HCT116 (cell line): ENCODE data around the gene ZNHIT2. TPM values are rescaled to one million over a fixed set of nuclear protein-coding genes. Genes with fewer than 3 reads are reported as not detected.

Experiments
- ATAC-seq: fragments of 200-7000 bp; cut with Tn5 transposase; 2 replicates; pipeline ENCODE4 v1.9.1; 2020; ENCODE audit warnings: mild to moderate bottlenecking, moderate library complexity
- BruUV-seq: library from RNA; stranded (reverse); fragments of 400-500 nt; replicated peaks from 2 replicates; lab custom pipeline; 2021; lab: Mats Ljungman, UMichigan
- CTCF ChIA-PET: fragments of 300-600 bp; sonication (Branson Sonifier 250); formaldehyde crosslinking; loops from one replicate; lab custom pipeline; 2021; ENCODE audit warnings: antibody characterized with exemption; lab: Charles Lee
- POLR2A ChIA-PET: fragments of 300-600, 350-600 bp; sonication (Branson Sonifier 250); formaldehyde crosslinking; loops from one replicate; lab custom pipeline; 2021; ENCODE audit warnings: antibody characterized with exemption; lab: Charles Lee
- RAD21 ChIA-PET, 2 experiments: fragments of 300-600 bp; sonication (Branson Sonifier 250); formaldehyde crosslinking; loops; one replicate each; lab custom pipeline; 2023; ENCODE audit warnings: low total read pairs in 2 of 2; ENCODE audit not compliant: uncharacterized antibody in 2 of 2, unreplicated experiment in 2 of 2, low non-redundant PET in 1 of 2; lab: Charles Lee
- DNase-seq: peaks from one replicate; pipeline ENCODE4 v3.0.0-alpha.2; 2010; ENCODE audit warnings: low read depth, low spot score
- H2AFZ ChIP-seq: fragments of 200-600 bp; shearing (Covaris generic), sonication (generic); 2 replicates; pipeline ENCODE4 v1.6.1; 2017; ENCODE audit warnings: low read depth, mixed run types, mixed read lengths, antibody characterized with exemption, low read length; ENCODE audit not compliant: poor library complexity, severe bottlenecking
- H3K27ac ChIP-seq: 2 replicates; pipeline ENCODE4 v1.5.1; 2012; ENCODE audit warnings: low read depth, low read length
- H3K27me3 ChIP-seq: fragments of 200-600 bp; sonication (generic); 2 replicates; pipeline ENCODE4 v1.6.1; 2016; ENCODE audit warnings: mixed run types, low read length, mixed read lengths; ENCODE audit not compliant: insufficient read depth
- H3K36me3 ChIP-seq, 2 experiments: fragments of 200-500 bp in 1 of 2; fragments of 200-600 bp in 1 of 2; sonication (Bioruptor generic) in 1 of 2; sonication (generic) in 1 of 2; 2 replicates each; pipeline versions ENCODE4 v1.5.1 to v1.6.1; 2014 to 2016; ENCODE audit warnings: low read length in 2 of 2, inconsistent platforms in 1 of 2, mixed read lengths in 1 of 2, mixed run types in 1 of 2; ENCODE audit not compliant: insufficient read depth in 2 of 2, control insufficient read depth in 1 of 2
- H3K4me1 ChIP-seq, 2 experiments: fragments of 200-600 bp in 1 of 2; sonication (generic) in 1 of 2; 2 replicates each; pipeline versions ENCODE4 v1.5.1 to v1.6.1; 2012 to 2017; ENCODE audit warnings: low read length in 2 of 2, inconsistent platforms in 1 of 2, mild to moderate bottlenecking in 1 of 2, mixed read lengths in 1 of 2, mixed run types in 1 of 2, moderate library complexity in 1 of 2; ENCODE audit not compliant: insufficient read depth in 2 of 2, control insufficient read depth in 1 of 2
- H3K4me2 ChIP-seq: fragments of 200-600 bp; sonication (generic); 2 replicates; pipeline ENCODE4 v1.6.1; 2017; ENCODE audit warnings: mixed run types, low read length, mixed read lengths
- H3K4me3 ChIP-seq, 2 experiments: fragments of 200-600 bp in 1 of 2; sonication (generic) in 1 of 2; replicated peaks in 1 of 2; 2 replicates each; pipeline ENCODE4 v1.5.1; 2011 to 2016; ENCODE audit warnings: low read length in 2 of 2, control low read depth in 1 of 2, low read depth in 1 of 2, mild to moderate bottlenecking in 1 of 2, mixed read lengths in 1 of 2, mixed run types in 1 of 2
- H3K79me2 ChIP-seq: fragments of 200-600 bp; sonication (generic); 2 replicates; pipeline ENCODE4 v1.6.1; 2017; ENCODE audit warnings: mild to moderate bottlenecking, mixed run types, low read length, moderate library complexity, mixed read lengths; ENCODE audit not compliant: insufficient read depth
- H3K9ac ChIP-seq: fragments of 200-600 bp; sonication (generic); 2 replicates; pipeline ENCODE4 v1.6.1; 2016; ENCODE audit warnings: low read length, mixed read lengths
- H3K9me2 ChIP-seq: fragments of 200-600 bp; sonication (generic), shearing (Covaris generic); 2 replicates; pipeline ENCODE4 v1.6.1; 2017; ENCODE audit warnings: mixed run types, mild to moderate bottlenecking, moderate library complexity; ENCODE audit not compliant: insufficient read depth
- H3K9me3 ChIP-seq, 2 experiments: fragments of 200-500 bp in 1 of 2; fragments of 200-600 bp in 1 of 2; sonication (Bioruptor generic) in 1 of 2; sonication (generic) in 1 of 2; 2 replicates each; pipeline ENCODE4 v1.6.1; 2014 to 2017; ENCODE audit warnings: low read length in 2 of 2, mixed read lengths in 2 of 2, inconsistent platforms in 1 of 2, low read depth in 1 of 2, mild to moderate bottlenecking in 1 of 2, mixed run types in 1 of 2, moderate library complexity in 1 of 2; ENCODE audit not compliant: control insufficient read depth in 1 of 2, insufficient read depth in 1 of 2
- H4K20me1 ChIP-seq: fragments of 200-600 bp; sonication (generic), shearing (Covaris generic); 2 replicates; pipeline ENCODE4 v1.6.1; 2017; ENCODE audit warnings: mixed run types, mild to moderate bottlenecking, moderate library complexity; ENCODE audit not compliant: insufficient read depth
- CBX3 ChIP-seq: IDR thresholded peaks from 2 replicates; pipeline ENCODE4 v1.6.1; 2012; ENCODE audit warnings: low read depth
- ELF1 ChIP-seq: IDR thresholded peaks from 2 replicates; pipeline ENCODE4 v1.6.1; 2012; ENCODE audit warnings: low read depth, borderline replicate concordance
- EZH2phosphoT487 ChIP-seq: fragments of 200-600 bp; IDR thresholded peaks from 2 replicates; pipeline ENCODE4 v1.6.1; 2018; ENCODE audit warnings: antibody characterized with exemption, borderline replicate concordance
- FOSL1 ChIP-seq: IDR thresholded peaks from 2 replicates; pipeline ENCODE4 v1.6.1; 2012; ENCODE audit warnings: low read depth
- POLR2AphosphoS5 ChIP-seq: IDR thresholded peaks from 2 replicates; pipeline ENCODE4 v1.6.1; 2011; ENCODE audit warnings: mild to moderate bottlenecking, low read depth, low read length, moderate library complexity
- intact Hi-C: fragments of 100-400 bp; cut with micrococcal nuclease; formaldehyde crosslinking; loops from 2 replicates; pipeline ENCODE4 v1.10.0; 2022
- total RNA-seq: library from RNA; stranded (reverse); gene quantifications from one replicate; pipeline ENCODE4 v1.2.1, GENCODE V29; 2021; ENCODE audit not compliant: unreplicated experiment

Gene ZNHIT2
- total RNA-seq, 1 experiment from 2014 or later: 18.8 TPM

- intact Hi-C loops: loop anchor here (5.0 kb wide), 2 partner anchors 41 to 56 kb away; partner anchors contain the start of genes SAC3D1 and SNX15
- H3K27me3 ChIP-seq: no peaks in the 10 kb centered on the region
- no peaks in the 10 kb centered on the region for H4K20me1 ChIP-seq
- ChIA-PET RAD21 (no interaction called here), POLR2A (interaction anchor here (0.7 kb wide), 1 partner anchor 39 kb away, joined by 3 read pairs; the partner anchor contains the start of genes FAU and MRPL49), CTCF (interaction anchor here (1.4 kb wide), 1 partner anchor 27 kb away, joined by 3 read pairs; no protein-coding TSS in a partner anchor)
- H3K4me1 ChIP-seq: peaks cover 7 to 30% of the 10 kb centered on the region in 2 experiments; a peak in 3 of 4 replicates
- peak overlapping the region; percentile 86 to 98 for H3K4me3 ChIP-seq
- ATAC-seq: peak; percentile 12
- H3K27ac ChIP-seq: peak overlapping the region; percentile 82
- H2AFZ ChIP-seq: no peak overlapping the region
- peaks cover 57% of the 10 kb centered on the region for H3K79me2 ChIP-seq
- BruUV-seq: TSS peak; percentile 60
- no peaks in the 10 kb centered on the region for H3K9me3 ChIP-seq
- H3K9me2 ChIP-seq: no peaks in the 10 kb centered on the region
- H3K4me2 ChIP-seq: peak overlapping the region; percentile 82
- H3K9ac ChIP-seq: peak overlapping the region; percentile 98
- H3K36me3 ChIP-seq: peaks cover 12 to 44% of the 10 kb centered on the region in 2 experiments; a peak in 2 of 4 replicates
- no peak for TF ChIP-seq CBX3
- no peak for DNase-seq
Measured at GRCh38 chr11:65083134-65083833, 34.2 kb downstream of the ZNHIT2 start.

GRCh38 chr11:65078786-65079342, 38.6 kb downstream of the ZNHIT2 start:
- H3K27ac ChIP-seq: peak overlapping the region; percentile 39

More at GRCh38 chr11:65078786-65079342, 38.6 kb downstream of the ZNHIT2 start:
- TF ChIP-seq CBX3: no peak
- TF ChIP-seq FOSL1: no peak
- no peak for TF ChIP-seq EZH2phosphoT487
- TF ChIP-seq POLR2AphosphoS5: no peak
- TF ChIP-seq ELF1: no peak
- Histone ChIP-seq H4K20me1 (no peaks in the 10 kb centered on the region), H3K9me2 (no peaks in the 10 kb centered on the region), H3K4me3 (no peak overlapping the region), H3K79me2 (peaks cover 72% of the 10 kb centered on the region), H3K4me2 (peak overlapping the region; percentile 31; the same call in 1 of the 2 replicates), H3K4me1 (peaks cover 5 to 24% of the 10 kb centered on the region in 2 experiments; a peak in 3 of 4 replicates), H3K27me3 (no peaks in the 10 kb centered on the region), H3K9ac (peak overlapping the region; percentile 15; the same call in 1 of the 2 replicates), H2AFZ (no peak overlapping the region), H3K9me3 (no peaks in the 10 kb centered on the region), H3K36me3 (peaks cover 14 to 49% of the 10 kb centered on the region in 2 experiments; a peak in 2 of 4 replicates)
- ATAC-seq (no peak), DNase-seq (no peak)
- CTCF ChIA-PET: no interaction called here
- intact Hi-C loops: loop anchor here (5.0 kb wide), 1 partner anchor 67 kb away; the partner anchor contains the start of gene ARL2
- RAD21 ChIA-PET: no interaction called here
- no TSS peak for BruUV-seq
- POLR2A ChIA-PET: interaction anchor here (0.8 to 1.5 kb wide), 2 partner anchors 33 to 43 kb away, joined by 3 read pairs; partner anchors contain the start of genes FAU, MRPL49 and TM7SF2
